Fibroblast of peridontal ligament (primary cell): Measurements from ENCODE around the gene ACTRT3.
"Not testable (repeated sequence)": the region's sequence is repeated elsewhere in the genome, so short reads cannot be mapped to it uniquely, and the experiment has no call there.

Experiments
- DNase-seq: peaks from one replicate; pipeline ENCODE4 v3.0.0-alpha.2; 2010; ENCODE audit errors: extremely low read depth

ACTRT3 gene

DNA sequence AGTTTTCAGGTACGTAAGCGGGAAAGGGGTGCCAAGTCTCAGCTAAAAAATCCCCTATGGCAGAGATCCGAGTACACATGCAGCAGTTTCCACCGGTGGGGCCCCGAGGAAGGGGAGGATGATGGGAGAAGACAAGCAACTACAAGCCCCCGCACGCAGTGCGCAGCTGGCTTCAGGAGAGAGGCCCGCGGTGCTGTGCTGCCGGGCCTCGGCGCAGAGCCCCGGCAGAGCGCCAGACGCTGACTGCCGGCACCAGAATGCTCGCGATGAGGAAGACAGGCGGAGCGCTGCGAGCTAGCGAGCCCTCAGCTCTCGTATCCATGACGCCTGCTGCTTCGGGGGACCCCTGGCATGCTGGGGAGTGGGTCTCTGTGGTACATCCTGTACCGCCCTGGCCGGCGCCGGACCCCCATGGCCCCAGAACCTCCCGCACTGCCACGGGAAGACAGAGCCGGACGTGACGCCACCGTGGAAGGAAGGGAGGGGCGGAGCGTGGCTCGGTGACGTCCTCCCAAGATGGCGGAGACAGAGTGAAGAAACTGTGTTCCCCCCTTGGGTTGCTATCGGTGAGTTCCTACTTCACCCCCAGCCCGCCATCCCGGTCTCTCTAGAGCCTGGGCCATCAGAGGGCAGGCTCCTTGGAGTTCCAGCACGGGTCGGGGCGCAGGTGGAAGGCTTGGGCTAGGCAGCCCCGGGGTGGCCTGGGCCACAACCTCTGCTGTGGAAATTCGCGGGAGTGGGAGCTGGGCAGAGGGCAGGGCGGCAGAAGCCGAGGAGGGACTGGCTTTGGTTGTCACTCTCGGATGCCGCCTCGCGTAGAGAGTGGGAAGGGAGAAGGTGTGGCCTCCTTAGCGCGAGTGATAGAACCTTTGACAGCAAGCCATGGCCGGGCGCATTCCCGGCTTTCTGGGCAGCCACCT lies 3.8 kb upstream of the ACTRT3 start, which contains the start of gene MYNN:
MYNN (plus strand) TSS at position 500 of the 920 bp plus-strand sequence. CDS start 900 bp downstream, outside the sequence.
- peak; percentile 86 for DNase-seq

DNA sequence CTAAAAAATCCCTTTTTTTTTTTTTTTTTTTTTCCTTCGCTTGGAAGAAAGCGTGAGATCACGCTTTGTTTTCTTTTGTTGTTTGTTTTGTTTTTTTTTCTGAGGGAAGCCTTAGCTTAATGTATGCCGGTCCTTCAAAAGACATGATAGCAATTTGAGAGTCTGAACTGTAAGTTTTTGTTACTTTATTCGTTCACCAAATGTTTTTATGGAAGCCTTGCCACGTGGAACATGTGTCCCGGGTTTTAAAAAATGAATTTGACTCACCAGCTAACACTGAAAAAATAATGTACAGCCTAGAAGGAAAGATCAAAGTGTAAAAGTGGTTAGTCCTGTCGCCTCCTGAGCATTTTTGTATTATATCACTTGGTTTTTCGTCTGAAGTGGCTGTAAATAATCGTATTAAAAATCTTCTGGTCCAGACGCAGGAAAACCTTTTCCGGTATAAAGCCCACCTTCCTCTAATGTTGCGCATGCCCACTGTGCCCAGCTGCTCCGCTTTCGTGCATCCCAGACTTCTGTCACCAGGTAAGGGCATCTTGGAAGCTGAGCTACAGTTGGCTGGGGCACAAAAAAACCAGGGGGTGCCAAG lies 3.0 kb upstream of the ACTRT3 start:
- peak; percentile 81 for DNase-seq

DNA sequence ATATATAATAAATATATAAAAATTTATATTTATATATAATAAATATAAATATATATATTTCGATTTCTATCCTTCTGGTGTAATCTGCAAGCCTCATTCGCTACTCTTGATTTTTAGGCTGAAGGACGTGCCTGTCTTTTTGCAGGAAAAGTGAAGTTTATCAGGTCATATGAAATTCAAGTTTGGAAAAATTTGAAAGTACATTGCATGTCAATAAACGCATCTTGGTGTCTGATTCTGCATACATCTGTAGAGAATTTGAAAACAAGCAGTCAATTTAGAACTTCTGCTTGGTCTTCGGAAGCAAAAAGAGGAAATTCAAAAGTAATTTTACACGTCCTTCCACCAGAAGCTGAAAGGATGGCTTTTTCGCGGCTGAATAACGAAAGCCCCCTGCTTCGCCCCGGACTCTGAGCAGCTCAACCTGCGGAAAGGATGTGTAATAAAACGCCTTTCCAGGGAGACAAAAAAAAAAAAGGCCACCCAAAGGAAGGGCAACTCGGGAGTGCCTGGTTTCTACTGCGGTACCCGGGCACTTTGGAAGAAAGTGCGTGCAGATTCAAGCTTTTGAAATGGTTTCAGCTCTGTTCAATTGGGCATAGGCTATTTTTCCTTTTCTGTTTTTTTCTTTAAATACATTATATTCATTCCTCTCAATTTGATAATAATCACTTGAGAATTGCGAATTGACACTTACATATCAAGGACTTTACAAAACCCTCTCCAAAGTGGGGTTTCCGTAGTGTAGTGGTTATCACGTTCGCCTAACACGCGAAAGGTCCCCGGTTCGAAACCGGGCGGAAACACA lies 2.3 kb upstream of the ACTRT3 start:
- DNase-seq, result peak; percentile 92

DNA sequence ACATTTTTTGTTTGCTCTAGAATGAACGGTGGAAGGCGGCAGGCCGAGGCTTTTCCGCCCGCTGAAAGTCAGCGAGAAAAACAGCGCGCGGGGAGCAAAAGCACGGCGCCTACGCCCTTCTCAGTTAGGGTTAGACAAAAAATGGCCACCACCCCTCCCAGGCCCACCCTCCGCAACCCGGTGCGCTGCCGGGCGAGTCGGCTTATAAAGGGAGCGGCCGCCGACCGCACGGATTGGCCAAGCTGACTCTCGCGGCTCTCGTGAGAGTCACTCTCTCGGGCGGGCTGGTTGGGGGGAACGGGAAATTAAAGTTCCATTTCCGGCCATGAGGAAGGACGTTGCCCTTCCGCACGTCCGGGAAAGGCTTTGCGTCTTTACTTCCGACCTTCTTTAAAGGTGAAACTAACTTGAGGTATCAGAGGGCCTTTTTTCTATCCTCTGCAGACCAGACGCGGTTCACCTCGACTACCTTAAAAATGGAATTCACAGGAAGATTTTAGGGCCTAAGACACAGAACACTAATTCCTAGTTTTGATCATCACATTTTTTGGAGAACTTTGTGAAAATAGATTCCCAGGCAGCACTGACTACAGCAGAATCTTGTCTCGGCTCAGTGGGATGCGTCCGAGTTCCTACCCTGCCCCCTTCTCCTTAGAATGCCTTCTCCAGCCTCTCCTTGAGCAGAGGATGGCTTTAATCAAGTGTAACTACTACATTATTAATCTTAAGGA lies 4.3 kb downstream of the ACTRT3 start, which contains the start of gene TERC:
TERC (minus strand) TSS at position 179 of the 731 bp plus-strand sequence.
- DNase-seq, result peak; percentile 92

DNA sequence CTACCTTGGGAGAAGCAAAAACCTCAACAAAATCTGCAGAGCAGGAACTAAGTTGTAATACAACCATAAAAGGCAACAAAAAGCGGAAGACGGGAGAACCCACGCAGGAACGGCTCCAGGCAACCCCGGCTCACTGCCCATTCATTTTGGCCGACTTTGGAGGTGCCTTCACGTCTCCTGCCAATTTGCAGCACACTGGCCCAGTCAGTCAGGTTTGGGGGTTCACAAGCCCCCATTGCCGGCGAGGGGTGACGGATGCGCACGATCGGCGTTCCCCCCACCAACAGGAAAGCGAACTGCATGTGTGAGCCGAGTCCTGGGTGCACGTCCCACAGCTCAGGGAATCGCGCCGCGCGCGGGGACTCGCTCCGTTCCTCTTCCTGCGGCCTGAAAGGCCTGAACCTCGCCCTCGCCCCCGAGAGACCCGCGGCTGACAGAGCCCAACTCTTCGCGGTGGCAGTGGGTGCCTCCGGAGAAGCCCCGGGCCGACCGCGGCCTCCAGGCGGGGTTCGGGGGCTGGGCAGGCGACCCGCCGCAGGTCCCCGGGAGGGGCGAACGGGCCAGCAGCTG lies 5.0 kb downstream of the ACTRT3 start:
- DNase-seq, result peak; percentile 68

DNA sequence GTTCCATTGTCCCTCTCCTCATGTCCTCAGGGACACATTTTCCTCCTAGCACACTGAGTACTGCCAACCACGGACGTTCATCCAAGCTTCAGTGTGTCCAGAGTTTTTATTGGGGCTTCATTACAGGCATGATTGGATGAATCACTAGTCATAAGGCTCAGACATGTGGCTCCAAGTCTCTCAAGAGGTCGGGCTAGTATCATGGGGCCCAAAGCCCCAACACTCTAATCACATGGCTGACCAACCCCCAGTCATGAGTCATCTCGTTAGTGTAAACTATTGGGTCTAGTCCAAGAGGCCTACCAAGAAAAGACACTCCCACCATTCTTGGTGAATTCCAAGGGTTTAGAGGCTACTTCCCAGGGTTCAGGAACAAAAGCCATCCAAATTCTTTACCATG lies 8.9 kb downstream of the ACTRT3 start:
- DNase-seq, result peak; percentile 66

DNA sequence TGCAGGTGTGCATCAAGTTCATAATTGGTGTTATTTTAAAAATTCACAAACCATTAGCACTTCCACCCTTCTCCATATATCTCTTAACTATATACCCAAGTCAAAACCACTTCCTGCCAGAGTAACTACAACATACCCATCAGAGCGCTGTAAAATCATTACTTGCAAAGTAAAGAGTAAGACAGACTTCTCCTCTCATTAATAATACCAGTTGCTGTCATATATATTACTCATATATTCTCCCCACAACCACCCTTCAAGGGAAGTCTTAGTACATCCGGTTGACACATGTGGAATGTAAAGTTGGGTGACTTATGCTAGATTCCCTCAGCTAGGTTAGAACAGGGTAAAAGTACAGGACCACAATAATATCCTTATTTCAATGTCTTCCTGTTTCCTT lies 10.1 kb downstream of the ACTRT3 start:
- DNase-seq, result no peak

DNA sequence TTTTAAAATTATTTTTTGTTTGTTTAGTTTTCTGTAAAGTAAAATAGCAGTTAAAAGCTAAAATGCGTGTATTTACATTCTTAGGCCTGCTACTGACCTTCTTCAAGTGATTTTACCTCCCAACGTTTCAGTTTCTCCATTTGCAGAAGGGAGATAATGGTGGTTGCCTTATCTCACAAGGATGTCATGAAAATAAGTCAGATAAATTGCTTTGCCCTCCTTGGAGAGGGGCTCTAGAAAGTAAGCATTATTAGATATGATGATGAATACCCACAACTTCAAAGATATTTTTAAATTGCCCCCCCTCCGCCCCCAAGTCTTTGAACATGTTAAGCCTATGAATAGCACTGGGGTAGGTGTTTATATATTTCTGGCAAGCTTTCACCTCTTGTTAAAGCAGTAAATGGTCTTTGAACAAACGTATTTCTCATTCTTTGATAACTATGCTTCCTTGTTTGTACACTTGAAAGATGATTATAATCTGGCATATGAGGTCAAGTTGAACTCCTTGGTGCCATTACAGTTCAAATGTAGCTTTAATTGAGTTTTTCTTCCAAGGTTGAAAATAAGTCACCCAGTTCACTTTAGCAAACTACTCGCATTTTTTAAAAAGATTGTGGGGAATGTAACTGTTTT lies 10.9 kb downstream of the ACTRT3 start:
- DNase-seq, result no peak

DNA sequence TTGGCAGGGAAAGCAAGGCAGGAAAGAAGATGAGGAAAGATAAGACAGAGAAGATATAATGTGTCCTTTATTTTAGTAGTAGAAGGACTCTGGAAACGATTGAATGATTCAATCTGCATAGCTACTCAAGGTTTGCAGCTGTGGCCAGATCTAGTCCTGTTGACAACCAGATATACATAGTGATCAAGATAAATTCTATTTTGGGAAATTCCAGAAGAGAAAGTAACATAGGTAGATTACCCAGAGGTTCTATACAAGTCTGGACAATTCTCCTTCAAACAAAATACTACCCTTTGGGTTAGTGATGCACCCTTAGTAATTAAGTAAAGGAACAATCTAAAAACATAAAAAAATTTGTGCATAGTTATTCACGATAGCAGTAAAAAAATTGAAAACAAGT lies 13.9 kb downstream of the ACTRT3 start:
- no peak for DNase-seq

DNA sequence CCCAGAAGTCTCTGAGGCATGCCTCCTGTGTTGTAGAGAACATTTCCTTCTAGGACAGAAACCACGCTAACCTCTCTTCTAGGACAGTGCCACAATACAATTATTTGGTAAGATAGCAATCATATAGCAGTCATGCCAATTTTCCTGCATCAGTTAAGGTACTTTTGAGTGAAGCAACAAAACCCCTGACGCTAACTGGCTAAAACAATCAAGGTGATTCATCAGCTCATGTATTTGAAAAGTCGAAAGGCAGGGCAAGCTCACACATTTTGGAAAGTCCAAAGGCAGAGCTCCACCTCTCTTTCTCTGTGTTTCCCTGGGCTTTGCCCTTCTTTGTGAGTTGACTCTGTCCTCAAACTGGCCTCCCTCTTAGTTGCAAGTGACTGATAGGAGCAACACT lies 14.7 kb downstream of the ACTRT3 start:
- DNase-seq, result no peak

GRCh38 chr3:169751875-169752274 lies 17.5 kb downstream of the ACTRT3 start:
- no peak for DNase-seq

DNA sequence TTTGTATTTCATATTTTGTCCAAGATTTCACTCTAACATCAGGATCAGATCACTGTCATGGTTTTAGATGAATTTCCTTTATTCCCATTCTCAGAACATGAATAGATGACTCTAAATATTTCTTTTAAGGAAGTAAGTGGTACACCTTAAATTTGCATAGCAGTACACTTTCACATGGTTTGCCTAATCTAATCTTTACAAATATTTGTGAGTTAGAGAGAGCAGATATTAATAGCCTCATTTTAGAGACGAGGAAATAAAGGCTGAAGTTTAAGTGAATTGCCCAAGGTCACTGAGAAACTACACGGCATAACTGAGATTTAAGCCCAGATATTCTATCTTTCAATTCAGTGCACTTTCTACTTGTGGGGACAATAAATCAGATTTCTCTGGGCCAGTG lies 18.7 kb downstream of the ACTRT3 start:
- no peak for DNase-seq

- DNase-seq, result no peak
Measured at GRCh38 chr3:169748670-169749069, 20.7 kb downstream of the ACTRT3 start.

- DNase-seq, result no peak
Measured at GRCh38 chr3:169746924-169747323, 22.4 kb downstream of the ACTRT3 start.

DNA sequence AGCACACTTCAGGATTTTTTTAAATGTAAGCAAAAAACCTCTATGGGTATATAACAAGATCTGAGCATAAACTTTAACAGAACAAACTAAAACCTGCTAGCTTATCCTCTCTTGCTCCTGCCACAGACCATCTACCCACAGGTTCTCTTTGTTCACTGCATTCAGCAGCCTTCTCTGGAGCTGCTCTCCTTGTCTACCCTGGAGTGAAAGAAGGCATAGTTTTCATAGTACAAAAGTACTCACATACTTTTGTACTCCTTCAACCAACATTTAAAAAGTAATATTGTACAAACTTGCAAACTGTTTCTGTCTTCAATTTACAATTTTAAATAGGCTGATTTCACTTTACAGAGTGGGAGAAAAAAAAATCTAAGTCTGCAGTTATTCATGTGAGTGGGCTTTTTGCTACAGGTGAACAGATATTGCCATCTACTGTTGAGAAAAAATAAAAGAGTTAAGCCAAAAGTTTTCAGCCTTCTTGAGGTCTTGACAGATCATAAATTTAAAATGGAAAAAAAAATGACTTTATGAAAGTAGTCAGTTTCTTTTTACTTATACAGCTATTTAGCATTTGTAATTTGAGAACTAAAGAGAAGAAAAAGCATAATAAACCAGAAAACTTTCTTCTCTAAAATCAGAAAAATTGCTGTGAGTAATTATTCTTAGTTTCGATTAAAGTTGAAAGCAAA lies 24.9 kb downstream of the ACTRT3 start:
- peak; percentile 31 for DNase-seq

- no peak for DNase-seq
Measured at GRCh38 chr3:169739067-169739466, 30.3 kb downstream of the ACTRT3 start.

DNA sequence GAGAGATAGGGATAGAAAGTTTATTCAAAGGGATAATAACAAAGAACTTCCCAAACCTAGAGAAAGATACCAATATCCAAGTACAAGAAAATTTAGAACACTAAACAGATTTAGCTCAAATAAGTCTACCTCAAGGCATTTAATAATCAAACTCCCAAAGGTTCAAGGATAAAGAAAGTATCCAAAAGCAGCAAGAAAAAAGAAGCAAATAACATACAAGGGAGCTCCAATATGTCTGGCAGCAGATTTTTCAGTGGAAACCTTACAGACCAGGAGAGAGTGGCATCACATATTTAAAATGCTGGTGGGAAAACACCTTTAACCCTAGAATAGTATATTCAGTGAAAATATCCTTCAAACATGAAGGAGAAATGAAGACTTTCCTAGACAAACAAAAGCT lies 37.5 kb downstream of the ACTRT3 start:
- DNase-seq, result not testable (repeated sequence)

DNA sequence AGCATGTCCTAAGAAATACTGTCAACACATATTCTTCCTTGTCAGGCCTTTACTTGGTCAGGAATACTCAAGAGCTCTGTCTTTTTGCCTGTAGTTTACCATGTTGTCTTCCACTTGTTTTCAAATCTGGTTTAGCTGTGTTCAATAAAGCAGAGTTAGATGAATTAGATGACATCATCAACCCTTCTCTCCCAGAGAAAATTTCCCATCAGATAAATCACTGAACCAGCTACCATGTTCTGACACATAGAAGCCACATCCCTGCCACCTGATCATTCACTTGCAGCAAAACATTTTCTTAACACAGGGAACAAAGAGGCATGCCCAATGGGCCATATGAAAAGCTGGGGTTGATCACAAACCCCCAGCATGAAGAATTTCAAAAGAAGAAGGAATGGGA lies 46.6 kb downstream of the ACTRT3 start:
- no peak for DNase-seq

- DNase-seq, result not testable (repeated sequence)
Measured at GRCh38 chr3:169718415-169718814, 50.9 kb downstream of the ACTRT3 start.
